SIG-M5 treated with dmso at 0.1 percent for 504 hours (cell line): ENCODE results near the gene SLC13A5.
"Not testable (repeated sequence)": the region's sequence is repeated elsewhere in the genome, so short reads cannot be mapped to it uniquely, and the experiment has no call there.

Experiments
- DNase-seq: peaks from one replicate; lab custom pipeline; 2025; ENCODE audit not compliant: unreplicated experiment; lab: John Stamatoyannopoulos, UW

The SLC13A5 gene

GRCh38 chr17:6713130-6713917, at the start of gene SLC13A5:
Gene SLC13A5, minus strand, starts transcription at chr17:6713369. Its CDS starts 36 bp downstream, at chr17:6713333.
- DNase-seq: no peak

- DNase-seq: no peak
Measured at GRCh38 chr17:6761779-6762178, 48.6 kb upstream of the SLC13A5 start.

DNA sequence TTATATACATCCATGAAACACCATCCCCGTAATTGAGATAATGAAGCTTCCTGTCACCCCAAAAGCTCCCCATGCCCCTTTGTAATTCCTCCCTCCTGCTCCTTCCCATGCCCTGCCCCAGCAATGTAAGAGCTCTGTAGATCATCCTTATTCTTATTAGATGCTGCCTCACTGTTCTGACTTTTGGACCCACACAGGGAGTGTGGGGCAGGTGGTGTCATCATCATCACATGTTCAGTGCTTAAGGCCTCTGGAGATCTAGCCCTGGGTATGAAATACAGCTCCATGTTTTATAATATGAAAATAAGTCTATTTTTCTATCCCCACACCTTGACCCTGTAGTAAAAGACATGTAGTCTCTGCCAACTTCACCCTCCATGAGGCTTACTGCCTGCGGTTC, 44.6 kb upstream of the SLC13A5 start:
- DNase-seq: no peak

DNA sequence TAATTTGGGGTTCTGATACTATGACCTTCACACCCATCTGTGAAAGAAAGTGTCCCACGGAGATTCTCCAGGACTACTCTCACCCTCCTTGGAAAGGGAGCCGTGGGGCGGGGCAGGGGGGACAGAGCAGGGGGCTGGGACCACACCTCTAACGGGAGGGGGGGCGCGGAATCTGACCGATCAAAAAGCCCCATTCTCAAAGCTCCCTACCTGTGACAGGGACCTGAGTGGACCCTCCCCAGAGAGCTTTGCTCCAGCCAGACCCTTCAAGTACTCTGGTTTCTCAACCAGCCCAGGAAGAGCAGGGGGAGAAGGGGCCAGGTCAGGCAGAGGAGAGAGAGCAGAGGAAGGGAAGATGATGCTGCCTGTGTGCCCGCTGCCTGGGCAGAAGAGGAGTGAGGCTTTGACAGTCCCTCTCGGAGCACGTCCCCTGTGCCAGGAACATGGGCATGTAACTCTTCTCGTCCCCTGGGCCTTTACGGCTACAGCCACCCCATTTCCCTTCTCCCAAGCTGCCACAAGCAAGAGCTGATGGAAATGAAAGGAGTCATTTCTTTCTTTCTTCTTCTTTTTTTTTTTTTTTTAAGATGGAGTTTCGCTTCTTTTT, 43.4 kb upstream of the SLC13A5 start:
- DNase-seq: no peak

- DNase-seq: peak; percentile 50
Measured at GRCh38 chr17:6755731-6756184, 42.6 kb upstream of the SLC13A5 start, which contains the start of gene XAF1. Gene XAF1, plus strand, starts transcription at chr17:6756046. Its CDS starts 33 bp downstream, at chr17:6756079.

GRCh38 chr17:6755281-6755680, 42.1 kb upstream of the SLC13A5 start:
- DNase-seq: no peak

DNA sequence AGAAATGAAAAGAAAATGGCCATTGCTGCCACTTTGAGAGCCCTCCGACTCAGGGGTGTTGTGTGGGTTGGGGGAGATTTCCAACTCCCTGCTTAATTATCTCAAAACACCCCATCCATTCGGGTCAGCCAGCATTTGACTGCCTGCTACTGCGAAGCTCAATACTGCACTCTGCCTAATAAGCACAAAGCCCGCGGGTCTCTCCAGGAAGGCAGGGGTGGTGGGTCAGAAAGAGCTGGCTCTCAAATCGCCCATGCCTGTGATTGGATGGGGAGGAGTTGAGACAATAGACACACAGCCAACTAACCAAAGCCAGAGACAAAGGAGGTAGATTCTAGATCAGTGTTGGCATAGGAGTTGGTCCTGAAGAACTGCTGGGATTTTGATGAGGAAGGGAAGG, 40.4 kb upstream of the SLC13A5 start:
- DNase-seq: no peak

DNA sequence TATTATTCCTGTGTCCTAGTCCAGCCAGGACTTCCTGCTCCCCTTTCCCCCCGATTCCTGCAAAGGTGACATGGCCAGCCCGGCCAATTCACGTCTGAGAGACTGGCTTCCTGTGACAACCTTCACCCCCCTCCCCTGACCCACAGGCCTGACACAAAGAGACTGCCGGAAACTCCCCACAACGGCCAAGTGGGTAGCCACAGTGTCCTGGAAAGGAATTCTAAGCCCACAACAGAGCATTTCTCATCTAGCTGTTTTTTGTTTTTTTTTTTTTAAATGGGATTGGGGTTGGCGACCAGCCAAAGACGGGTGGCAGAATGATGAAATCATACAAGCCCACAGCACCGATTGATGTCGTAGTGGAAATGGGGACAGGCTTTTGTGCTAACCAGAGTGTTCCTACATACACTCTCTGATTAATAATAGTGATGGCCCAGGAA, 39.9 kb upstream of the SLC13A5 start:
- DNase-seq: peak; percentile 2

DNA sequence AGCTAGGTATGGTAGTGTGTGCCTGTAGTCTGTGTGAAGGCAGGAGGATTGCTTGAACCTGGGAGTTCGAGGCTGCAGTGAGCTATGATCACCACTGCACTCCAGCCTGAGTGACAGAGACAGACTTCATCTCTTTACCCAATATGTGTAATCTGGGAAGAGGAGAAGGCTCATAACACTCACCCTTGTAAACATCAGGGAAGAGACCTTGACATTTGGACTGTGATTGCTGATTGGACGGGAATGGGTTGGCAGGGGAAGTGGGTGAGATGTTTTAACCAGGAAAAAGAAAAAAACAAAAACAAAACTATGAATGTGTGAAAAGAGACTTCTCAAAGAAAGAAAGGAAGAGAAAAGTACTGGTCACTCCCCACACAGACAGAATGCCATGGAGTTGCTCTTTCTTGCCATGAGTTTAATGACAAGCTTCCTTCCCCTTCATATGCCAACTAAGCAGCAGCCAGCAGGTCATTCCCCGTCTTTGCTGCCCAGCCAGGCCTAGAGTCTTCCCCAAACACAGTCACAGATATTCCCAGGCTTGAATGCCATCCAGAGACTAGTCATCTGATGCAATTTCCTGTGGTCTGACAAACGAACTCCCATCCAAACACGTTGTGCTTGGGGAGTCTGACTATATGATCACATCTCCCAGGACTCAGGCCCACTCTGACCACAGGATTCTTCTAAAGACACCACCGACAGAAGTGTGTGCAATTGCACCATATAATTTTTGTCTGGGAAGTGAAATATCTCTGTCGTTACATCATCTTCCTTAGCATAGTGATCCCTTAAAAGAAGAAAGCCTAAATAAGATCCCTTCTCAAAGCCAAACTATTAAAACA, 39.1 kb upstream of the SLC13A5 start:
- peak; percentile 80 for DNase-seq

DNA sequence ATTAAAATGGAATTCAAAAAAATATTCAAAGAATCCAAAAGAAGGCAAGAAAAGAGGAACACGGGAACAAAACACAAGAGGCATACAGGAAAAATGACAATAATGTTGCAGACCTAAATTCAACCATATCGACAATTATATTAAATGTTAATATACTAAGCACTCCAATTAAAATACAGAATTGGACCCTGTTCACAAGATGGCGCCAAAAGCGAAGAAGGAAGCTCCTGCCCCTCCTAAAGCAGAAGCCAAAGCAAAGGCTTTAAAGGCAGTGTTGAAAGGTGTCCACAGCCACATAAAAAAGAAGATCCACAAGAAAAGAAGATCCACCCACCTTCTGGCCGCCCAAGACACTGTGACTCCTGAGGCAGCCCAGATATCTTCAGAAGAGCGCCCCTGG, 36.4 kb upstream of the SLC13A5 start:
- peak; percentile 12 for DNase-seq

DNA sequence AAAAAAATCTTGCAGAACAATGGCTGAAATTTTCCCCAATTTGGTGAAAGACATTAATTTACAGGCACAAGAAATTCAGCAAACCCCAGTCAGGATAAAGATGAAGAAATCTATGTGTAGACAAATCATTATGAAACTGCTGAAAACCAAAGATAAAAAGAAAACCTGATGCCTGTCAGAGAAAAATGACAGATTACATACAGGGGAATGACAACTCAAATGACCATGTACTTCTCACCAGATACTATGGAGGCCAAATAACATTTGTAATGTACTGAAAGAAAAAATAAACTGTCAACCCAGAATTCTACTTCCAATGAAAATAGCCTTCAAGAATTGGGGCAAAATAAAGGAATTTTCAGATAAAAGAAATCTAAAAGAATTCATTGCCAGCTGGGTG, 35.4 kb upstream of the SLC13A5 start:
- no peak for DNase-seq

- DNase-seq: not testable (repeated sequence)
Measured at GRCh38 chr17:6746665-6747064, 33.5 kb upstream of the SLC13A5 start.

DNA sequence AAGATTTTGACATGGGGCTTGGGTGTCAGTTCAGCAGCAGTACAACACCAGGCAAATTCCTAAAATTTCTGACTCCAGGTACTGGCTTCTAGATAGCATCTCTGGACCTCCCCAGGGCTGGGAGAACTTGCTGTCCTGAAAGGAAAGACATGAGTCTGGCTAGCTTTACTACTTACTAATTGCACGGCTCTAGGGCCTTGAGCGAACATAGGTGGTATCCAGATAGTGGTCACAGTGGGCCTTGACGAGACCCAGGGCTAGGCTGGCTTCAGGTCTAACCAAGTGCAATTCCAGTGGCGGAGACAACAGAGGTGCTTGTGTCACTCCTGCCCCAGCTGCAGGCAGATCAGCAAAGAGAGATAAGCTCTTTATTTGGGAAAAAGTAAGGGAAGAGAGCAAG, 16.4 kb upstream of the SLC13A5 start:
- DNase-seq: no peak

- DNase-seq: no peak
Measured at GRCh38 chr17:6724009-6724408, 10.8 kb upstream of the SLC13A5 start.

- DNase-seq: no peak
Measured at GRCh38 chr17:6721744-6722143, 8.6 kb upstream of the SLC13A5 start.

DNA sequence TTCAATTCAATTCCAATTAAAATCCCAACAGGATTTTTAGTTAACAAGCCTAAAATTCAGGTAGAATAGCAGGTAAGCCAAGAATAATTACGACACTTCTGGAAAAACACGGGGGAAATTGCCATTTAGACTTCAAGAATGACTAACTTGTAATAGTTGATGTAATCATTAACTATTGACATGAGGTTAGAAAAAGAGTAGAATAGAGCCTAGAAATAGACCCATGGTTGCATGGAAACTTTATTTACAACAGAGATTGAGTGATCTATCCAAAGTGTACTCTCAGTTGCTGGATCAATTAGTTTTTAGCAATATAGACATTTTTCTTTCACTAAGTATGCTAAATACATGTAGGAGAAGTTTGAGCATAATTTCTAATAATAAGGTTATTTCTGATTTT, 3.6 kb upstream of the SLC13A5 start:
- no peak for DNase-seq

DNA sequence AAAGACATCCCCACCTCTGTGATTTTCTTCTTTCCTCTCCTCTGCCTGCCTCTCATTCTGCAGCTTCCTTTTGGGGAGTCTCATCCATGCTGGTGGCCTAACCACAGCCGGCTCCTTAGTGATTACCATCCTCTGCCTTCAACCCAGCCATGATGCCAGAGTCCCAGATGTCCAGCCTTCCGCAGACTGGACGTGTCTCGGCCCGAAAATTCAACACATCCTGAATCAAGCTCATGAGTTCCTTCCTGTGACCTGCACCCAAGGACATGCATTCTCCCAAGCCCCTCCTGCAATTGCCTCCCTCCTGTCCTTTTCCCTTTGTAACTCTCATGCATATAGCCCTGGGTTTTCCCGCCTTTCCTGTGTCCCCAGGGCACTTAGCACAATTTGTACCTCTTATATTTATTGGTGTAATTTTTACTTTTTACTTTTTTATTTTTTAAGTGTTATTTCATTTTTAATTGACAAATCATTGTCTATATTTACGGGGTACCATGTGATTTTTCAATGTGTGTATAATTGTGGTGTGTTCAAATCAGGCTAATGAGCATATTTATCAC, 1.2 kb upstream of the SLC13A5 start:
- DNase-seq: no peak

DNA sequence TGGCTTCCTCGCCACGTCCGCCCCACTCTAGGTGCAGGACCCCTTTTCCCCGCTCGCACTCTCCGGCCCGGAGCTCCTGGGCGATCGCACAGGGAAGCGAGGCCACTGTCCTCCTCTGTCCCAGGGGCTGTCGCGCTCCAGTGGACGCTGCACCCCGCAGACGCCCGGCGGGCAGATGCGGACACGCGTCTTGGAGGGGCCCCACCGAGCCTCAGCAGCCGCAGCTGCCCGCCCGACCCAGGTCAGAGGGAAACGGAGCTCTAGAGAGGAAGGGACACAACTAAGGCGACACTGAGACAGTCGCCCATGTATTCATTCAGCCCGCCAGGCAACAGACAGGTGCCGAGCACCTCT, 726 bp upstream of the SLC13A5 start:
- no peak for DNase-seq

- no peak for DNase-seq
Measured at GRCh38 chr17:6712854-6713129, 377 bp downstream of the SLC13A5 start.

DNA sequence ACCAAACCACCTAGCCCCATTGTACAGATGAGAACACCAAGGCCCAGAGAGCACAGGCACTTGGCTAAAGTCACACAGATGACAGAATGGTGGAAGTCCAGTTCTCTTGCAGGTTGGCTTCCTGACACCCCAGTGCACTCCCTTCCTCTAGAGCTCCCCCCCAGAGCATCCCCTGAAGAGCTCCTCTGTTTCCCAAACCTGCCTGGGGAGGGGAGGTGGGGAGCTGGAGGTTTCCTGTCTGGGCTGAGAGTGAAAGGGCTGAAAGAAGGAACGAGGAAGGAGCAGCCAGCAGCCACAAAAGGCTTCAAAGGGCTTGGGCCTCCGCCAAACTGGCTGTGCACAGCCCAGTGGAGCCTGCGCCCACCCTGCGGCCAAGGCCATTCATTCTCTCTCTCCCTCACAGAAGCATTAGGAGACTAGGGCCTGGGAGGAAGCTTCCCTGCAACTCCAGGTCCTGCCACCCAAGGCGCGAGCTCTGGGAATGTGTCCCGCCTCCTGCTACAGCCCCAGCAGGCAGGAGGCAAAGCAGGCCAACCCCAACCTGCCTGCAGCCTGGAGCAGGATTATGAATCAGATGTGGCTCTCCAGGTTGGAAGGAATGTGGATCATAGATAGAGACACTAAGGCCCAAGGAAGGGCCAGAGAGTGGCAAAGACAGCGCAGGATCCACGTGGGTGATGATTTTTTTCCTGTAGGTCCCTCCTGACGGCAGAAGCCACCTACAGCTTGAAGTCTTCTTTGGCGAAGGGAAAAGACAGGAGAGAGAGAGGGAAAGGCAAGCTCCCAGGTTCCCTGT, 913 bp downstream of the SLC13A5 start:
- no peak for DNase-seq

DNA sequence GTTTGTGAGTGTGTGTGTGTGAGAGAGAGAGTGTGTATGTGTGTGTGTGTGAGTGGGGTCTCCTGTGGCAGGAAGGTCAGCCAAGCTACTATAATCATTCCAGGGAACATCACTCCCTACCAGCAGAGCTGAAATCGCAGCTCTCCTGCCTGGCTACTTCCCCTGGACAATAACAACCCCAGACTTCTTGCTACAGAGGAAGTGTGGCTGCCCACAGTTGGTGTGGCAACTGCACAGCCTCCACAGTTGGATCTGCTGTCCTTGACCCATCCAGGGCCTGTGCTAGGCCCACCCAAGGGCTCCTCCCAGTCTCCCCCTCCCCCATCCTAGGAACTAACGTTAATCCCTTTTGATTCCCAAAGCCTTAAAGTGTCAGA, 1.5 kb downstream of the SLC13A5 start:
- no peak for DNase-seq
